ENCODE measurements around the gene FAM107B.

Gene FAM107B

GRCh38 chr10:14757986-14758385 lies 16.7 kb downstream of the FAM107B start:
- Histone ChIP-seq H3K4me3 (ENCODE audit: low read depth in 1 of 2, low read length in 2 of 2) (no peak overlapping the region), H3K36me3 (ENCODE audit: control insufficient read depth in 1 of 2, insufficient read depth in 2 of 2, low read length in 2 of 2) (no peaks in the 10 kb centered on the region), H3K9me3 (ENCODE audit: control insufficient read depth in 1 of 2, low read length in 2 of 2) (no peaks in the 10 kb centered on the region), H3K27ac (ENCODE audit: low read depth, low read length) (no peak overlapping the region), H3K27me3 (ENCODE audit: control insufficient read depth in 1 of 2, insufficient read depth in 2 of 2, low read length in 2 of 2) (no peaks in the 10 kb centered on the region), H3K9ac (ENCODE audit: low read depth in 1 of 2, low read length in 2 of 2) (no peak overlapping the region), H3K4me1 (ENCODE audit: control insufficient read depth in 1 of 2, insufficient read depth in 2 of 2, low read length in 2 of 2) (no peaks in the 10 kb centered on the region)

GRCh38 chr10:14757394-14757793 lies 17.3 kb downstream of the FAM107B start:
- Histone ChIP-seq H3K9ac (ENCODE audit: low read depth in 1 of 2, low read length in 2 of 2) (no peak overlapping the region), H3K9me3 (ENCODE audit: control insufficient read depth in 1 of 2, low read length in 2 of 2) (no peaks in the 10 kb centered on the region), H3K4me1 (ENCODE audit: control insufficient read depth in 1 of 2, insufficient read depth in 2 of 2, low read length in 2 of 2) (no peaks in the 10 kb centered on the region), H3K4me3 (ENCODE audit: low read depth in 1 of 2, low read length in 2 of 2) (no peak overlapping the region), H3K27me3 (ENCODE audit: control insufficient read depth in 1 of 2, insufficient read depth in 2 of 2, low read length in 2 of 2) (no peaks in the 10 kb centered on the region), H3K36me3 (ENCODE audit: control insufficient read depth in 1 of 2, insufficient read depth in 2 of 2, low read length in 2 of 2) (no peaks in the 10 kb centered on the region), H3K27ac (ENCODE audit: low read depth, low read length) (no peak overlapping the region)

GRCh38 chr10:14753441-14753840 lies 21.3 kb downstream of the FAM107B start:
- Histone ChIP-seq H3K4me3 (ENCODE audit: low read depth in 1 of 2, low read length in 2 of 2) (no peak overlapping the region), H3K9me3 (ENCODE audit: control insufficient read depth in 1 of 2, low read length in 2 of 2) (no peaks in the 10 kb centered on the region), H3K36me3 (ENCODE audit: control insufficient read depth in 1 of 2, insufficient read depth in 2 of 2, low read length in 2 of 2) (no peaks in the 10 kb centered on the region), H3K27ac (ENCODE audit: low read depth, low read length) (no peak overlapping the region), H3K27me3 (ENCODE audit: control insufficient read depth in 1 of 2, insufficient read depth in 2 of 2, low read length in 2 of 2) (no peaks in the 10 kb centered on the region), H3K4me1 (ENCODE audit: control insufficient read depth in 1 of 2, insufficient read depth in 2 of 2, low read length in 2 of 2) (peaks cover 15 to 20% of the 10 kb centered on the region in 2 donors), H3K9ac (ENCODE audit: low read depth in 1 of 2, low read length in 2 of 2) (no peak overlapping the region)

- Histone ChIP-seq H3K27me3 (ENCODE audit: control insufficient read depth in 1 of 2, insufficient read depth in 2 of 2, low read length in 2 of 2) (no peaks in the 10 kb centered on the region), H3K27ac (ENCODE audit: low read depth, low read length) (no peak overlapping the region), H3K4me3 (ENCODE audit: low read depth in 1 of 2, low read length in 2 of 2) (no peak overlapping the region), H3K9me3 (ENCODE audit: control insufficient read depth in 1 of 2, low read length in 2 of 2) (no peaks in the 10 kb centered on the region), H3K36me3 (ENCODE audit: control insufficient read depth in 1 of 2, insufficient read depth in 2 of 2, low read length in 2 of 2) (no peaks in the 10 kb centered on the region), H3K9ac (ENCODE audit: low read depth in 1 of 2, low read length in 2 of 2) (no peak overlapping the region), H3K4me1 (ENCODE audit: control insufficient read depth in 1 of 2, insufficient read depth in 2 of 2, low read length in 2 of 2) (peaks cover 21 to 24% of the 10 kb centered on the region in 2 donors)
These were observed 22.8 kb downstream of the FAM107B start for GRCh38 chr10:14751921-14752320.

GRCh38 chr10:14751014-14751896 lies 23.4 kb downstream of the FAM107B start:
- Histone ChIP-seq H3K9me3 (ENCODE audit: control insufficient read depth in 1 of 2, low read length in 2 of 2) (no peaks in the 10 kb centered on the region), H3K9ac (ENCODE audit: low read depth in 1 of 2, low read length in 2 of 2) (no peak overlapping the region), H3K27ac (ENCODE audit: low read depth, low read length) (no peak overlapping the region), H3K4me3 (ENCODE audit: low read depth in 1 of 2, low read length in 2 of 2) (no peak overlapping the region), H3K27me3 (ENCODE audit: control insufficient read depth in 1 of 2, insufficient read depth in 2 of 2, low read length in 2 of 2) (no peaks in the 10 kb centered on the region), H3K4me1 (ENCODE audit: control insufficient read depth in 1 of 2, insufficient read depth in 2 of 2, low read length in 2 of 2) (peaks cover 21 to 24% of the 10 kb centered on the region in 2 donors), H3K36me3 (ENCODE audit: control insufficient read depth in 1 of 2, insufficient read depth in 2 of 2, low read length in 2 of 2) (no peaks in the 10 kb centered on the region)

- Histone ChIP-seq H3K4me1 (ENCODE audit: control insufficient read depth in 1 of 2, insufficient read depth in 2 of 2, low read length in 2 of 2) (peaks cover 21 to 24% of the 10 kb centered on the region in 2 donors), H3K9me3 (ENCODE audit: control insufficient read depth in 1 of 2, low read length in 2 of 2) (no peaks in the 10 kb centered on the region), H3K4me3 (ENCODE audit: low read depth in 1 of 2, low read length in 2 of 2) (peak overlapping the region in 1 of 2 donors; percentile 19), H3K27me3 (ENCODE audit: control insufficient read depth in 1 of 2, insufficient read depth in 2 of 2, low read length in 2 of 2) (no peaks in the 10 kb centered on the region), H3K9ac (ENCODE audit: low read depth in 1 of 2, low read length in 2 of 2) (no peak overlapping the region), H3K27ac (ENCODE audit: low read depth, low read length) (peak overlapping the region; percentile 8), H3K36me3 (ENCODE audit: control insufficient read depth in 1 of 2, insufficient read depth in 2 of 2, low read length in 2 of 2) (no peaks in the 10 kb centered on the region)
These were observed 25.5 kb downstream of the FAM107B start for GRCh38 chr10:14749070-14749809.

- peaks cover 21 to 24% of the 10 kb centered on the region in 2 donors for H3K4me1 ChIP-seq (ENCODE audit: control insufficient read depth in 1 of 2, insufficient read depth in 2 of 2, low read length in 2 of 2)
- H3K9me3 ChIP-seq (ENCODE audit: control insufficient read depth in 1 of 2, low read length in 2 of 2) = no peaks in the 10 kb centered on the region
- no peak overlapping the region for H3K9ac ChIP-seq (ENCODE audit: low read depth in 1 of 2, low read length in 2 of 2)
- no peaks in the 10 kb centered on the region for H3K36me3 ChIP-seq (ENCODE audit: control insufficient read depth in 1 of 2, insufficient read depth in 2 of 2, low read length in 2 of 2)
- H3K4me3 ChIP-seq (ENCODE audit: low read depth in 1 of 2, low read length in 2 of 2) = no peak overlapping the region
- H3K27me3 ChIP-seq (ENCODE audit: control insufficient read depth in 1 of 2, insufficient read depth in 2 of 2, low read length in 2 of 2) = no peaks in the 10 kb centered on the region
- no peak overlapping the region for H3K27ac ChIP-seq (ENCODE audit: low read depth, low read length)
These were observed 26.3 kb downstream of the FAM107B start for GRCh38 chr10:14748441-14748840.

- no peaks in the 10 kb centered on the region for H3K27me3 ChIP-seq (ENCODE audit: control insufficient read depth in 1 of 2, insufficient read depth in 2 of 2, low read length in 2 of 2)
- peaks cover 6 to 11% of the 10 kb centered on the region in 2 donors for H3K4me1 ChIP-seq (ENCODE audit: control insufficient read depth in 1 of 2, insufficient read depth in 2 of 2, low read length in 2 of 2)
- H3K36me3 ChIP-seq (ENCODE audit: control insufficient read depth in 1 of 2, insufficient read depth in 2 of 2, low read length in 2 of 2) = no peaks in the 10 kb centered on the region
- H3K9me3 ChIP-seq (ENCODE audit: control insufficient read depth in 1 of 2, low read length in 2 of 2) = no peaks in the 10 kb centered on the region
- no peak overlapping the region for H3K4me3 ChIP-seq (ENCODE audit: low read depth in 1 of 2, low read length in 2 of 2)
- no peak overlapping the region for H3K9ac ChIP-seq (ENCODE audit: low read depth in 1 of 2, low read length in 2 of 2)
- no peak overlapping the region for H3K27ac ChIP-seq (ENCODE audit: low read depth, low read length)
These were observed 31.9 kb downstream of the FAM107B start for GRCh38 chr10:14742815-14743214.

GRCh38 chr10:14742382-14742781 lies 32.3 kb downstream of the FAM107B start:
- Histone ChIP-seq H3K4me1 (ENCODE audit: control insufficient read depth in 1 of 2, insufficient read depth in 2 of 2, low read length in 2 of 2) (peaks cover 9 to 11% of the 10 kb centered on the region in 2 donors), H3K36me3 (ENCODE audit: control insufficient read depth in 1 of 2, insufficient read depth in 2 of 2, low read length in 2 of 2) (no peaks in the 10 kb centered on the region), H3K27ac (ENCODE audit: low read depth, low read length) (no peak overlapping the region), H3K27me3 (ENCODE audit: control insufficient read depth in 1 of 2, insufficient read depth in 2 of 2, low read length in 2 of 2) (no peaks in the 10 kb centered on the region), H3K9me3 (ENCODE audit: control insufficient read depth in 1 of 2, low read length in 2 of 2) (no peaks in the 10 kb centered on the region), H3K9ac (ENCODE audit: low read depth in 1 of 2, low read length in 2 of 2) (no peak overlapping the region), H3K4me3 (ENCODE audit: low read depth in 1 of 2, low read length in 2 of 2) (no peak overlapping the region)

- H3K36me3 ChIP-seq (ENCODE audit: control insufficient read depth in 1 of 2, insufficient read depth in 2 of 2, low read length in 2 of 2) = no peaks in the 10 kb centered on the region
- H3K9me3 ChIP-seq (ENCODE audit: control insufficient read depth in 1 of 2, low read length in 2 of 2) = no peaks in the 10 kb centered on the region
- no peak overlapping the region for H3K27ac ChIP-seq (ENCODE audit: low read depth, low read length)
- H3K4me3 ChIP-seq (ENCODE audit: low read depth in 1 of 2, low read length in 2 of 2) = no peak overlapping the region
- H3K27me3 ChIP-seq (ENCODE audit: control insufficient read depth in 1 of 2, insufficient read depth in 2 of 2, low read length in 2 of 2) = no peaks in the 10 kb centered on the region
- H3K9ac ChIP-seq (ENCODE audit: low read depth in 1 of 2, low read length in 2 of 2) = no peak overlapping the region
- peaks cover 19 to 24% of the 10 kb centered on the region in 2 donors for H3K4me1 ChIP-seq (ENCODE audit: control insufficient read depth in 1 of 2, insufficient read depth in 2 of 2, low read length in 2 of 2)
These were observed 33.9 kb downstream of the FAM107B start for GRCh38 chr10:14740684-14741247.

All from duodenal mucosa (tissue), 2 donors.